Measurements from ENCODE around the gene KLK5.

The KLK5 gene

GRCh38 chr19:50983625-50984292 lies 30.9 kb upstream of the KLK5 start, which contains the start of gene KLK7:
Gene KLK7 (minus strand): TSS chr19:50983917. CDS start chr19:50982399, 1,518 bp downstream.
- H3K27ac ChIP-seq (ENCODE audit: low read depth in 2 of 2, low read length in 2 of 2) = no peak within 1 kb of the TSS
- no peak within 1 kb of the TSS for H3K4me3 ChIP-seq (ENCODE audit: low read length in 2 of 2)
- no peaks in the 10 kb centered on the region for H3K4me1 ChIP-seq (ENCODE audit: control insufficient read depth in 2 of 2, insufficient read depth in 2 of 2, low read length in 2 of 2)
- H3K36me3 ChIP-seq (ENCODE audit: control insufficient read depth in 2 of 2, insufficient read depth in 2 of 2, low read length in 2 of 2) = no peaks in the 10 kb centered on the region
- peaks cover 0 to 4% of the 10 kb centered on the region in 2 donors for H3K27me3 ChIP-seq (ENCODE audit: control insufficient read depth in 2 of 2, insufficient read depth in 2 of 2, low read length in 2 of 2)
- H3K9ac ChIP-seq (ENCODE audit: low read depth in 1 of 2, low read length in 2 of 2) = no peak within 1 kb of the TSS
- no peaks in the 10 kb centered on the region for H3K9me3 ChIP-seq (ENCODE audit: control insufficient read depth in 2 of 2, low read length in 2 of 2)

- Histone ChIP-seq H3K27me3 (ENCODE audit: control insufficient read depth in 2 of 2, insufficient read depth in 2 of 2, low read length in 2 of 2) (peaks cover 0 to 4% of the 10 kb centered on the region in 2 donors), H3K36me3 (ENCODE audit: control insufficient read depth in 2 of 2, insufficient read depth in 2 of 2, low read length in 2 of 2) (no peaks in the 10 kb centered on the region), H3K9me3 (ENCODE audit: control insufficient read depth in 2 of 2, low read length in 2 of 2) (no peaks in the 10 kb centered on the region), H3K9ac (ENCODE audit: low read depth in 1 of 2, low read length in 2 of 2) (no peak overlapping the region), H3K4me1 (ENCODE audit: control insufficient read depth in 2 of 2, insufficient read depth in 2 of 2, low read length in 2 of 2) (no peaks in the 10 kb centered on the region), H3K4me3 (ENCODE audit: low read length in 2 of 2) (no peak overlapping the region), H3K27ac (ENCODE audit: low read depth in 2 of 2, low read length in 2 of 2) (no peak overlapping the region)
These were observed 29.3 kb upstream of the KLK5 start for GRCh38 chr19:50982186-50982585.

GRCh38 chr19:50981587-50982146 lies 28.8 kb upstream of the KLK5 start:
- H3K27me3 ChIP-seq (ENCODE audit: control insufficient read depth in 2 of 2, insufficient read depth in 2 of 2, low read length in 2 of 2) = peaks cover 0 to 4% of the 10 kb centered on the region in 2 donors
- H3K9ac ChIP-seq (ENCODE audit: low read depth in 1 of 2, low read length in 2 of 2) = no peak overlapping the region
- H3K4me1 ChIP-seq (ENCODE audit: control insufficient read depth in 2 of 2, insufficient read depth in 2 of 2, low read length in 2 of 2) = no peaks in the 10 kb centered on the region
- H3K4me3 ChIP-seq (ENCODE audit: low read length in 2 of 2) = no peak overlapping the region
- H3K36me3 ChIP-seq (ENCODE audit: control insufficient read depth in 2 of 2, insufficient read depth in 2 of 2, low read length in 2 of 2) = no peaks in the 10 kb centered on the region
- H3K9me3 ChIP-seq (ENCODE audit: control insufficient read depth in 2 of 2, low read length in 2 of 2) = no peaks in the 10 kb centered on the region
- H3K27ac ChIP-seq (ENCODE audit: low read depth in 2 of 2, low read length in 2 of 2) = no peak overlapping the region

- Histone ChIP-seq H3K4me3 (ENCODE audit: low read length in 2 of 2) (no peak overlapping the region), H3K4me1 (ENCODE audit: control insufficient read depth in 2 of 2, insufficient read depth in 2 of 2, low read length in 2 of 2) (no peaks in the 10 kb centered on the region), H3K27me3 (ENCODE audit: control insufficient read depth in 2 of 2, insufficient read depth in 2 of 2, low read length in 2 of 2) (peaks cover 0 to 6% of the 10 kb centered on the region in 2 donors), H3K9ac (ENCODE audit: low read depth in 1 of 2, low read length in 2 of 2) (no peak overlapping the region), H3K36me3 (ENCODE audit: control insufficient read depth in 2 of 2, insufficient read depth in 2 of 2, low read length in 2 of 2) (no peaks in the 10 kb centered on the region), H3K27ac (ENCODE audit: low read depth in 2 of 2, low read length in 2 of 2) (no peak overlapping the region), H3K9me3 (ENCODE audit: control insufficient read depth in 2 of 2, low read length in 2 of 2) (no peaks in the 10 kb centered on the region)
These were observed 27.4 kb upstream of the KLK5 start for GRCh38 chr19:50980208-50980607.

- H3K9ac ChIP-seq (ENCODE audit: low read depth in 1 of 2, low read length in 2 of 2) = no peak overlapping the region
- no peak overlapping the region for H3K4me3 ChIP-seq (ENCODE audit: low read length in 2 of 2)
- H3K9me3 ChIP-seq (ENCODE audit: control insufficient read depth in 2 of 2, low read length in 2 of 2) = no peaks in the 10 kb centered on the region
- H3K27ac ChIP-seq (ENCODE audit: low read depth in 2 of 2, low read length in 2 of 2) = no peak overlapping the region
- H3K27me3 ChIP-seq (ENCODE audit: control insufficient read depth in 2 of 2, insufficient read depth in 2 of 2, low read length in 2 of 2) = peaks cover 0 to 6% of the 10 kb centered on the region in 2 donors
- H3K36me3 ChIP-seq (ENCODE audit: control insufficient read depth in 2 of 2, insufficient read depth in 2 of 2, low read length in 2 of 2) = no peaks in the 10 kb centered on the region
- H3K4me1 ChIP-seq (ENCODE audit: control insufficient read depth in 2 of 2, insufficient read depth in 2 of 2, low read length in 2 of 2) = no peaks in the 10 kb centered on the region
These were observed 26.9 kb upstream of the KLK5 start for GRCh38 chr19:50979758-50980157.

- Histone ChIP-seq H3K9ac (ENCODE audit: low read depth in 1 of 2, low read length in 2 of 2) (no peak overlapping the region), H3K4me1 (ENCODE audit: control insufficient read depth in 2 of 2, insufficient read depth in 2 of 2, low read length in 2 of 2) (no peaks in the 10 kb centered on the region), H3K27me3 (ENCODE audit: control insufficient read depth in 2 of 2, insufficient read depth in 2 of 2, low read length in 2 of 2) (peaks cover 0 to 6% of the 10 kb centered on the region in 2 donors), H3K36me3 (ENCODE audit: control insufficient read depth in 2 of 2, insufficient read depth in 2 of 2, low read length in 2 of 2) (no peaks in the 10 kb centered on the region), H3K27ac (ENCODE audit: low read depth in 2 of 2, low read length in 2 of 2) (no peak overlapping the region), H3K9me3 (ENCODE audit: control insufficient read depth in 2 of 2, low read length in 2 of 2) (no peaks in the 10 kb centered on the region), H3K4me3 (ENCODE audit: low read length in 2 of 2) (no peak overlapping the region)
These were observed 26.0 kb upstream of the KLK5 start for GRCh38 chr19:50978772-50979390.

- Histone ChIP-seq H3K9me3 (ENCODE audit: control insufficient read depth in 2 of 2, low read length in 2 of 2) (no peaks in the 10 kb centered on the region), H3K9ac (ENCODE audit: low read depth in 1 of 2, low read length in 2 of 2) (no peak overlapping the region), H3K4me3 (ENCODE audit: low read length in 2 of 2) (no peak overlapping the region), H3K27ac (ENCODE audit: low read depth in 2 of 2, low read length in 2 of 2) (no peak overlapping the region), H3K36me3 (ENCODE audit: control insufficient read depth in 2 of 2, insufficient read depth in 2 of 2, low read length in 2 of 2) (no peaks in the 10 kb centered on the region), H3K27me3 (ENCODE audit: control insufficient read depth in 2 of 2, insufficient read depth in 2 of 2, low read length in 2 of 2) (peaks cover 0 to 7% of the 10 kb centered on the region in 2 donors), H3K4me1 (ENCODE audit: control insufficient read depth in 2 of 2, insufficient read depth in 2 of 2, low read length in 2 of 2) (no peaks in the 10 kb centered on the region)
These were observed 24.8 kb upstream of the KLK5 start for GRCh38 chr19:50977626-50978025.

GRCh38 chr19:50975766-50976165 lies 22.9 kb upstream of the KLK5 start:
- peaks cover 3 to 7% of the 10 kb centered on the region in 2 donors for H3K27me3 ChIP-seq (ENCODE audit: control insufficient read depth in 2 of 2, insufficient read depth in 2 of 2, low read length in 2 of 2)
- no peak overlapping the region for H3K9ac ChIP-seq (ENCODE audit: low read depth in 1 of 2, low read length in 2 of 2)
- no peaks in the 10 kb centered on the region for H3K4me1 ChIP-seq (ENCODE audit: control insufficient read depth in 2 of 2, insufficient read depth in 2 of 2, low read length in 2 of 2)
- H3K27ac ChIP-seq (ENCODE audit: low read depth in 2 of 2, low read length in 2 of 2) = no peak overlapping the region
- H3K36me3 ChIP-seq (ENCODE audit: control insufficient read depth in 2 of 2, insufficient read depth in 2 of 2, low read length in 2 of 2) = no peaks in the 10 kb centered on the region
- no peak overlapping the region for H3K4me3 ChIP-seq (ENCODE audit: low read length in 2 of 2)
- H3K9me3 ChIP-seq (ENCODE audit: control insufficient read depth in 2 of 2, low read length in 2 of 2) = no peaks in the 10 kb centered on the region

GRCh38 chr19:50974702-50975556 lies 22.1 kb upstream of the KLK5 start:
- Histone ChIP-seq H3K9me3 (ENCODE audit: control insufficient read depth in 2 of 2, low read length in 2 of 2) (no peaks in the 10 kb centered on the region), H3K4me3 (ENCODE audit: low read length in 2 of 2) (no peak overlapping the region), H3K27me3 (ENCODE audit: control insufficient read depth in 2 of 2, insufficient read depth in 2 of 2, low read length in 2 of 2) (peaks cover 3 to 7% of the 10 kb centered on the region in 2 donors), H3K36me3 (ENCODE audit: control insufficient read depth in 2 of 2, insufficient read depth in 2 of 2, low read length in 2 of 2) (no peaks in the 10 kb centered on the region), H3K4me1 (ENCODE audit: control insufficient read depth in 2 of 2, insufficient read depth in 2 of 2, low read length in 2 of 2) (no peaks in the 10 kb centered on the region), H3K9ac (ENCODE audit: low read depth in 1 of 2, low read length in 2 of 2) (no peak overlapping the region), H3K27ac (ENCODE audit: low read depth in 2 of 2, low read length in 2 of 2) (no peak overlapping the region)

Data from mucosa of rectum (tissue), 2 donors.